Measurements from ENCODE around the gene GRAPL.
"Not testable (repeated sequence)": the region's sequence is repeated elsewhere in the genome, so short reads cannot be mapped to it uniquely, and the experiment has no call there.

Gene GRAPL

GRCh38 chr17:19127148-19127980, at the start of gene GRAPL:
Gene GRAPL, plus strand, starts transcription at chr17:19127589. Its CDS starts 31 bp downstream, at chr17:19127620.
- DNase-seq = not testable (repeated sequence)

DNA sequence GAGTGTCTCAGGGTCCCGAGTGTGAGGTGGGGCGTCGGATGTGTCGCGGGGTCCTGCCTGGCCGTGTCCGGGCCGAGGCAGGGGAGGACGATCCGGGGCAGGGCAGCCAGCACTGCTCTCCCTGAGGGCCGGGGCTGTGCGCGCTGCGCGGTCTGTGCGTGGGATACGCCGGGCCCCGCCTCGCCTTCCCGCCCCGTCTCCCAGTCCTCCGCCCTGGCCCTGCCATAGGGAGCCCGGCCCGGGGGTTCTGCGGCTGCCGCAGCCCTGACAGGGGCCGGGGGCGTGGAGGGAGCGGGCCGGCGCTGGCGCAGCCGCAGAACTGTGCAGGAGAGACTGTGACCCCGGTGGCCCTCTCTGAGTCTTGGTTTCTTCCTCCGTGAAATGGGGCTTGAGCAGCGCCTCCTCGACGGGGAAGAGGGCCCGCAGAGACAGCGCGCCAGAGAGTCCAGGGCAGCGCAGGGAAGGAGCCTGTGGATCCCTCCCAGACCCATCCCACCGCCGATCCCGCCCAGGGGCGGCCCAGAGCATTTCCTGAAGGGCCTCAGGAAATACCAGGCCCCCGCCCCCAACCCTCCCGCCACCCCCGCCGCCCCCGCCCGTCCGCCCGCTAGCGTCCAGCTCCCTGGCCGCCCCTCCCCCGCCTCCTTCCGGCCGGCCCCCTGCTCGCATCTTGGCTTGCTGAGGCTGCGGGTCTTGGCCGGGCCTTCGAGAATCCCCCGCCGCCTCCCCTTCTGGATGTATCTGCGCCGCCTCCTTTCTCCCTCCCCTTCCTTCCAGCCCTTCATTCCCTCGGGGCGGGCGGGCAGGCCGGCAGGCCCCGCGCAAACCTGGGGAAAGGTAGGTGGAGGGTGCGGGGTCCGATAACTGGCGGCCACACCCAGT, 38.3 kb upstream of the GRAPL start:
- not testable (repeated sequence) for DNase-seq

GRCh38 chr17:19090058-19090772, 37.2 kb upstream of the GRAPL start:
- DNase-seq = not testable (repeated sequence)

DNA sequence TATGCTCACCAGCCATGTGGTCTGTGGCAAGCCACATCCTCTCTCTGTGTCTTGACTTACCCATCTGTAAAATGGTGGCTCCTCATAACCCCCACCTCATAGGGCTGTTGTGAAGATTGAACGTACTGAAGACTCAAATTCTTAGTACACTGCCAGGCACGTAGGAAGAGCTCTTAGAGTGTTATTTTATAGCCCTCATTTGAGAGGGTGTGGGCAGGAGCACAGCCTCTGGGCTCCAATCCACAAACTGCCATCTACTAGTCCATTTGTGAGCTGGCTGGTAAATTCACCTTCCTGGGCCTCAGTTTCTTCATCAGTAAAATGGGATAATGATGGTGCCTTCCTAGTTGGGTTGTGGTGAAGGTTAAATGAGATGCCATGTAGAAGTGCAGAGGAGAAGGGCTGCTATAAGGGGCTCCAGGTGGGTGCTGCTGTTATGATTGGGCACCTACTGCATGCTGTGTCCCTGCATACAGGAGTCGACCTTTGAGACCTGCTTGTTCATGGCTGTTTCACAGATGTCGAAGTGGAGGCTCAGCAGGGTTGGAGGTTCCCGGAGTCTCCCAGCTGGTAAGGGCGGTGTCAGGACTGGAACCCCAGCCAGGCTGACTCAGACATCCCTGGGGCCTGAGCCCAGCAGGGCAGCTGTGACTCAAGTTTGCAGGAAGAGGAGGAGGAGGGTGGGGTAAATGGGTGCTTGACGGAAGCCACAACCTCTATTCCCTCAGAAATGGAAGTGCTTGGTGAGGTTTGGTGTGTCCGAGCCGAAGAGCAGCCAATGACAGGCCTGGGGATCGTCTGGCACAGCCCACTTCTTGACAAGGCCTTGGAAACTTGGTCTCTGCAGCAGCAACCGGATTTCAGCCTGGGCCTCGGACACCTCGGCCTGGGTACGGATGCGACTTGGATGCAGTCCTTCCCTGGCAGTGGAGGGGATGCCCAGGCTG, 34.4 kb upstream of the GRAPL start:
- not testable (repeated sequence) for DNase-seq

DNA sequence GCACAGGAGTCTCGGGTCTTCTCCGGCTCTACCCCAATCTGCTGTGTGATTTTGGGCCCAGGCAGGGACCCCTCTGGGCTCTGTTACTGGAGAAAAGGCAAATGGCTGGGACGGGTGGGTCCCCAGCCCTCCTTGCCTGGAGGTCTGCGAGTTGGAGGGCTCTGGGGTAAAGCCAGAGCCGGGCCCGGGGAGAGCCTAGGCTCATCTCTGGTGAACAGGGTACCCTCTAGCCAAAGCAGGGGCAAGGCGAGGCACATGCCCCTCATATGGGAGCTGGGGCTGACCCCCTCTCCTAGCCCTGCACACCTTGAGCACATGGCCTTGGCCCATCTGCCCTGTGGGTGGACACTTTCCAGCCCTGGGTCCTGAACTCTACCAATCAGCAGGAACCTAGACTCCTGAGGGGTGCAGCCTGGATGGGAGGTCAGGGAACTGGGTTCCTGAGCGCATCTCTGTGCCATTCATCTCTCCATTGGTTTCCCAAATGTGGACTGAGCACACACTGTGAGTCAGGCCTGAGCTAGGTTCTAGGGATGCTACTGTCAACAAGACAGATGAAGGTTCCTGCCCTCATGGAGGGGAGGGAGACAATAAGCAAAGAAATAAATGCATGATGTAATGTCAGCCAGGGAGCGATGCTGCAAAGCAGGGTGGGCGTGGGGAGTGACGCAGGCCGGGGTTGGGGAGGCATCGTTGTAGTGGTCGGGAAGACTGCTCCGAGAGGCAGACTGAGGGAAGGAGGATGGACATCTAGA, 33.5 kb upstream of the GRAPL start:
- DNase-seq = peak; percentile 0

DNA sequence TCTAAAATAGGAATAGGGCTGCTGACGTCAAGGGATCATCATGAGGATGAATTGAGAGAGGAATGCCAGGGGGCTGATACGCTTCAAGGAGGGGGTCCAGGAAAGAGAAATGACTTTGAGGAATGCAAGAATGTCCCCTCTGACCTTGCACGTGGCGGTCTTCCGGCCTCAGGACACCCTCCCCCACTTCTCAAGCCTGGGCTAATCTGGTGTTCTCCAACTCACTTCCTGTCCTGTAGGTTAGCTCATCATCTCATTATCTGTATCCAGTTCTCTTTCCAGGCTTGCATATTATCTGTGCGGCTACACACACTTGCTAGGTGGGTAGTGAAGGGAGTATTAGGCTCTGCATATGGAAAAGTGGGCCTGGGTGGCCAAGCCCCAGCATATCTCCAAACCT, 18.9 kb upstream of the GRAPL start:
- DNase-seq = not testable (repeated sequence)

- not testable (repeated sequence) for DNase-seq
These were observed 16.9 kb upstream of the GRAPL start for GRCh38 chr17:19110189-19111097.

GRCh38 chr17:19111111-19111711, 16.2 kb upstream of the GRAPL start:
- not testable (repeated sequence) for DNase-seq

DNA sequence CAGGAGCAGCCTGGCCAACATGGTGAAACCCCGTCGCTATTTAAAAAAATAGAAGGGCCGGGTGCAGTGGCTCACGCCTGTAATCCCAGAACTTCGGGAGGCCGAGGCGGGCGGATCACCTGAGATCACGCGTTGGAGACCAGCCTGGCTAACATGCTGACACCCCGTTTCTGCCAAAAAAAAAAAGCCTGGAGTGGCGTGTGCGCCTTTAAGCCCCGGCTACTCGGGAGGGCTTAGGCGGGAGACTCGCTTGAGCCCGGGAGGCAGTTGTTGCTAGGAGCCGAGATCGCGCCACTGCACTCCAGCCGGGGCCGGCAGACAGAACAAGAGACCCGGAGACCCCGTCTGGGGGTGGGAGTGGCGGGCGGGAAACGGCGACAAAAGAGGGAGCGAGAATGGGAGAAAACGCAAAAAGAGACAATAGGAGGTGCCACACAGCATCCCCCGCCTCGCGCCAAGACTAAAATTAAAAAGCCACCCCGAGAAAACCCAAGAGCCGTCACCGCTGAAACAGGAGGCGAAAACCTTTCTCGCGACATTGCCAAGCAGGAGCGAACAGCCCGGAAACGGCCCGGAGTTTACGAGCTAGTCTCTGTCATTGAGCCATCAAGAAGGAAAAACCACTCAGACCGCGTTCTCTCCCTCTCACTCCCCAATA, 15.5 kb upstream of the GRAPL start:
- DNase-seq = not testable (repeated sequence)

GRCh38 chr17:19112459-19112826, 14.9 kb upstream of the GRAPL start:
- not testable (repeated sequence) for DNase-seq

DNA sequence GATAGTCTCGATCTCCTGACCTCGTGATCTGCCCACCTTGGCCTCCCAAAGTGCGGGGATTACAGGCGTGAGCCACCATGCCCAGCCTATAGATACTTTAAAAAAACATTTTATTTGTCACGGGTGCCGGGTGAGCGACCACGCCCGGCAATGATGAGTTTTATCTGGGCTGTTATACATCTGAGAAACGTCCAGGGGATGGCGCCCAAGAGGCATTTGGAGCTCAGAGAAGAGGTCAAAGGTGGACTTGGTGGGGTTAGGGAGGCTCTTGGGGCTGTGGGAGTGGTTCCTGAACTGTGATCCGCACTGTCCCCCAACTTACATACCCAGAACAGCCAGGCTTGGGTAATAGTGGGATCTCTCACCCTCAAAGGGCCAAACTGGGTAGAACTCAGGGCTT, 8.7 kb upstream of the GRAPL start:
- not testable (repeated sequence) for DNase-seq

DNA sequence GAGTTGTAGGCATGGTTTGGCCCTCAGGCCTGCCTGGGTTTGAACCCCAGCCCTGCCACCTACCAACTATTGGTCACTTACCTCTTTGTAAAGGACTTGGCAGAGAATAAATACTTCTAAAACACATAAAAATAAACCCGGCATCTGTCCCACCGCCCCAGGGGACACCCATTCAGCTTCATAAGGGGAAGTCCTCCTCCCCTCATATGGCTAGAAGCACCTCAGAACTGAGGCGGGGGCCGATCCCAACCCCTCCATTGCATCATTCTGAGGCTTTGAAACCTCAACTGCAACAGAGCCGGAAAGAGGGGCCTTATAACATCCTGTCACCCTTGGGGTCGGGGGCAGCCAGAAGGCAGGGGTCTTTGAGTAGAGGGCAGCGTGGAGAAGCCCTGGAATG, 2.1 kb upstream of the GRAPL start:
- not testable (repeated sequence) for DNase-seq

GRCh38 chr17:19129500-19129899, 2.1 kb downstream of the GRAPL start:
- not testable (repeated sequence) for DNase-seq

DNA sequence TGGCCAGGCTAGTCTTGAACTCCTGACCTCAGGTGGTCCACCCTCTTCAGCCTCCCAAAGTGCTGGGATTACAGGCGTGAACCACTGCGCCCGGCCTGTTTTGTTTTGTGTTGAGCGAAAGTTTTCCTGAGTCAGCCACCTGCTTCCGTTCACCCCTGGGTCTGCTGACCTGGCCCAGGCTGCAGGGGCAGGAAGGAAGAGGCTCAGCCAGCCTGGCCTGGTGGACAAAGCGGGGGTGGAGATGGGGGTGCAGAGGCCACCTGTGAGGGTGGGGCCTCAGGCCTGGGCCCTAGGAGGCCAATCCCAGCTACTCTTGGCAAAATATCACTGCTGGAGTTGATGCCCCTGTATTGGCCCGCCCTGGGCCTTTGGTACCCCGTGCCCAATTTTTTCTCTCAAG, 3.7 kb downstream of the GRAPL start:
- not testable (repeated sequence) for DNase-seq

DNA sequence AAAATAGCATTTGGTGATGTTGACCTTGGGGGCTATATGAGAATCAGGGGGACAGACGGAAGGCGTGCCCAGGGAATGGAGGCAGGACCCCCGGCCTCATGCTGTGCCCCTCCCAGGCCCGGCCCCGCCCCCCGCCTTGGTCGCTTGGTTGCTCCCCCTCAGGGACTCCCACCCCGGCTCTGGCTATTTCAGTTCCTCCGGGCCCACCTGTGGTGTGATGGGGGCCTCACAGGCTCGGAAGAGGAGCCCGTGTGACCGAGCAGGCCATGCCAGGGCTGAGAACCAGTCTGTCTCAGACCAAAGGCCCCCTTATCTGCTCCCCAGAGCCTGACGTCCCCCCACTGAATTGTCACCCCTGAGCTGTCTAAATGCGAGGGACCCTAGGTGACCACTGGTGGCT, 4.4 kb downstream of the GRAPL start:
- not testable (repeated sequence) for DNase-seq

DNA sequence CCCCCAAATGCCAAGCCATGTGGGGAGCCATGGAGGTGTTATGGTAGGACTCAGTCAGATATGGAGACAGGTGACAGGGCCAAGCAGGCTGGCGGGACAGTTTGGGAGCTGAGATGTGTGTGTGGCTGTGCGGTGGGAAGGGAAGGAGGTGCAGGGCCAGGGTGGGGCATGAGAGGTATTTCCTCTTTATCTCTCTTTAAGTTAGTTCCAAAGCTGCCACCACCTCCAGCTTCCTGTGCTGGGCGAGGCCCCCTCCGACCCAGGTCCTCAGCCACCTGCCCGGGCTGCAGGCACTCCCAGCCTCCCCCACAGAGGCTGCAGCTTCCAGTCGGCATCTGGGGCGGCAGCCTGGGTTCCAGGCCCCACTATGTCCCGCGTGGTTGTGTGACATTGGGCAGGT, 6.4 kb downstream of the GRAPL start:
- DNase-seq = not testable (repeated sequence)

- not testable (repeated sequence) for DNase-seq
These were observed 8.0 kb downstream of the GRAPL start for GRCh38 chr17:19135391-19135790.

GRCh38 chr17:19136138-19136537, 8.7 kb downstream of the GRAPL start:
- not testable (repeated sequence) for DNase-seq

GRCh38 chr17:19136605-19137004, 9.2 kb downstream of the GRAPL start:
- DNase-seq = not testable (repeated sequence)

Data from fibroblast of skin of right quadriceps (primary cell).